Muscle of arm (tissue), 12 donors: ENCODE measurements around the gene MLEC. TPM values are rescaled to one million over a fixed set of nuclear protein-coding genes. Genes with fewer than 3 reads are reported as not detected.
A peak's percentile ranks its signal among the peaks of the same experiment; 100 is the strongest.
"Not testable (repeated sequence)": the region's sequence is repeated elsewhere in the genome, so short reads cannot be mapped to it uniquely, and the experiment has no call there.

Experiments used
- DNase-seq: peaks from one replicate; pipeline ENCODE4 v3.0.0-alpha.2; 2013
- polyA plus RNA-seq, 12 donors: library from polyadenylated mRNA; unstranded; fragments of 120-200 nt; gene quantifications; one replicate each; pipeline ENCODE4 v1.2.1, GENCODE V29; 2013; ENCODE audit not compliant: insufficient read length in 12 of 12

MLEC gene
- polyA plus RNA-seq, 12 donors = 62.0 to 97.5 (median 82.6) TPM; not detected in 1

- no peak for DNase-seq
Observed at GRCh38 chr12:120719072-120719471, 32.1 kb downstream of the MLEC start.

- DNase-seq = no peak
Observed at GRCh38 chr12:120719496-120720233, 32.7 kb downstream of the MLEC start.

- no peak for DNase-seq
Observed at GRCh38 chr12:120720234-120720986, 33.5 kb downstream of the MLEC start.

GRCh38 chr12:120720987-120721801, 34.2 kb downstream of the MLEC start:
- no peak for DNase-seq

GRCh38 chr12:120721866-120722265, 34.9 kb downstream of the MLEC start:
- no peak for DNase-seq

GRCh38 chr12:120722784-120723183, 35.8 kb downstream of the MLEC start:
- DNase-seq = no peak

- no peak for DNase-seq
Observed at GRCh38 chr12:120724720-120725119, 37.8 kb downstream of the MLEC start.

- DNase-seq = no peak
Observed at GRCh38 chr12:120725151-120725658, 38.3 kb downstream of the MLEC start.

- peak; percentile 88 for DNase-seq
Observed at GRCh38 chr12:120725659-120726509, 38.9 kb downstream of the MLEC start, which contains the start of gene ACADS. TSS of gene ACADS (plus strand) at chr12:120725826. CDS start at chr12:120725886, 60 bp downstream.

- DNase-seq = no peak
Observed at GRCh38 chr12:120726510-120726793, 39.5 kb downstream of the MLEC start.

- DNase-seq = no peak
Observed at GRCh38 chr12:120726961-120727360, 40.0 kb downstream of the MLEC start.

- DNase-seq = not testable (repeated sequence)
Observed at GRCh38 chr12:120732198-120732597, 45.2 kb downstream of the MLEC start.

- DNase-seq = no peak
Observed at GRCh38 chr12:120733574-120733973, 46.6 kb downstream of the MLEC start.

GRCh38 chr12:120734210-120734609, 47.3 kb downstream of the MLEC start:
- DNase-seq = no peak

GRCh38 chr12:120735181-120735580, 48.2 kb downstream of the MLEC start:
- DNase-seq = no peak

- DNase-seq = no peak
Observed at GRCh38 chr12:120736404-120737331, 49.7 kb downstream of the MLEC start.

GRCh38 chr12:120737557-120738251, 50.8 kb downstream of the MLEC start:
- DNase-seq = no peak

GRCh38 chr12:120738252-120739030, 51.5 kb downstream of the MLEC start:
- no peak for DNase-seq
